Measurements from ENCODE around the gene RNF44. TPM values are rescaled to one million over a fixed set of nuclear protein-coding genes. Genes with fewer than 3 reads are reported as not detected.

The RNF44 gene
- total and polyA plus RNA-seq, 7 donors = 7.6 to 64.0 (median 15.0) TPM

DNA sequence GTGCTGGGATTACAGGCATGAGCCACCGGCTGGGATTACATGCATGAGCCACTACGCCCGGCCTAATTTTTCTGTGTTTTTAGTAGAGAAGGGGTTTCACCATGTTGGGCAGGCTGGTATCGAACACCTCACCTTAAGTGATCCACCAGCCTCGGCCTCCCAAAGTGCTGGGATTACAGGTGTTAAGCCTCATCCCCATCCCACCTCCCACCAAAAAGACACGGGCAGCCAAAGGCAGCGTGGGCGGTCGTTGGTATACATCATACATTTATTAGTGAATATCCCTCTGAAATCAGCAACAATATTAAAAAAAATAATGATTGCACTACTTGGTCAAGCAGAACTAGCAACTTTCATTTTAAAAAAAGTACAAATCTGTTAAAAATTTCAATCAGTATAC lies 10.7 kb downstream of the RNF44 start:
- DNase-seq = no peak
- H3K4me1 ChIP-seq = peaks cover 0 to 18% (median 12%) of the 10 kb centered on the region in 4 donors
- H3K27ac ChIP-seq = no peak overlapping the region
- no peak for TF ChIP-seq POLR2A (IDR thresholded peaks at IDR 0.05)
- TF ChIP-seq EP300 (IDR thresholded peaks at IDR 0.05) = no peak
- TF ChIP-seq, protein P1, sequence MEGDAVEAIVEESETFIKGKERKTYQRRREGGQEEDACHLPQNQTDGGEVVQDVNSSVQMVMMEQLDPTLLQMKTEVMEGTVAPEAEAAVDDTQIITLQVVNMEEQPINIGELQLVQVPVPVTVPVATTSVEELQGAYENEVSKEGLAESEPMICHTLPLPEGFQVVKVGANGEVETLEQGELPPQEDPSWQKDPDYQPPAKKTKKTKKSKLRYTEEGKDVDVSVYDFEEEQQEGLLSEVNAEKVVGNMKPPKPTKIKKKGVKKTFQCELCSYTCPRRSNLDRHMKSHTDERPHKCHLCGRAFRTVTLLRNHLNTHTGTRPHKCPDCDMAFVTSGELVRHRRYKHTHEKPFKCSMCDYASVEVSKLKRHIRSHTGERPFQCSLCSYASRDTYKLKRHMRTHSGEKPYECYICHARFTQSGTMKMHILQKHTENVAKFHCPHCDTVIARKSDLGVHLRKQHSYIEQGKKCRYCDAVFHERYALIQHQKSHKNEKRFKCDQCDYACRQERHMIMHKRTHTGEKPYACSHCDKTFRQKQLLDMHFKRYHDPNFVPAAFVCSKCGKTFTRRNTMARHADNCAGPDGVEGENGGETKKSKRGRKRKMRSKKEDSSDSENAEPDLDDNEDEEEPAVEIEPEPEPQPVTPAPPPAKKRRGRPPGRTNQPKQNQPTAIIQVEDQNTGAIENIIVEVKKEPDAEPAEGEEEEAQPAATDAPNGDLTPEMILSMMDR (IDR thresholded peaks at IDR 0.05) = no peak
- TF ChIP-seq POLR2AphosphoS5 (IDR thresholded peaks at IDR 0.05) = no peak
- 93 to 94% methylated on average over 9 of the region's 9 CpGs for WGBS, 2 donors
- intact Hi-C loops (cut with DNase I) = no loop called here
- H3K36me3 ChIP-seq = peaks cover 31 to 50% (median 36%) of the 10 kb centered on the region in 4 donors
- no peak overlapping the region for H3K4me3 ChIP-seq
- no peaks in the 10 kb centered on the region for H3K27me3 ChIP-seq
- H3K9me3 ChIP-seq = no peaks in the 10 kb centered on the region

DNA sequence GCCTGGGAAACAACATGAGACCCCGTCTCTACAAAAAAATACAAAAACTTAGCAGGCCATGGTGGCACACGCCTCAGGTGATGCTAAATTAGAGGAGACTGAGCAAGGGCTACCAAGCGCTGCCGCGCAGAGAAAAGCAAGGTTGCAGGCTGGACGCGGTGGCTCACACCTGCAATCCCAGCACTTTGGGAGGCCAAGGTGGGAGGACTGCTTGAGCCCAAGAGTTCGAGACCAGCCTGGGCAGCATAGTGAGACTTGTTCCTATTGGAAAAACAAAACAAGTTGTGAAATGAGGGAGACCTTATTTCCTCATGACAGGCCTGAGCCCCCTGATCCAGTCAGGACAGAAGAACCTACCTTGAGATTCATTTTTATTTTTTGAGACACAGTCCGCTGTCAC lies 11.5 kb downstream of the RNF44 start:
- Histone ChIP-seq H3K4me3 (no peak overlapping the region), H3K4me1 (peaks cover 0 to 10% (median 4%) of the 10 kb centered on the region in 4 donors), H3K36me3 (peaks cover 24 to 42% (median 29%) of the 10 kb centered on the region in 4 donors), H3K27me3 (no peaks in the 10 kb centered on the region), H3K27ac (no peak overlapping the region), H3K9me3 (no peaks in the 10 kb centered on the region)
- no peak for DNase-seq
- intact Hi-C loops (cut with DNase I) = no loop called here
- 92 to 96% methylated on average over 9 of the region's 9 CpGs for WGBS, 2 donors
- no peak for TF ChIP-seq POLR2A (IDR thresholded peaks at IDR 0.05)
- TF ChIP-seq, protein P1 (IDR thresholded peaks at IDR 0.05) = no peak
- no peak for TF ChIP-seq EP300 (IDR thresholded peaks at IDR 0.05)
- TF ChIP-seq POLR2AphosphoS5 (IDR thresholded peaks at IDR 0.05) = no peak

DNA sequence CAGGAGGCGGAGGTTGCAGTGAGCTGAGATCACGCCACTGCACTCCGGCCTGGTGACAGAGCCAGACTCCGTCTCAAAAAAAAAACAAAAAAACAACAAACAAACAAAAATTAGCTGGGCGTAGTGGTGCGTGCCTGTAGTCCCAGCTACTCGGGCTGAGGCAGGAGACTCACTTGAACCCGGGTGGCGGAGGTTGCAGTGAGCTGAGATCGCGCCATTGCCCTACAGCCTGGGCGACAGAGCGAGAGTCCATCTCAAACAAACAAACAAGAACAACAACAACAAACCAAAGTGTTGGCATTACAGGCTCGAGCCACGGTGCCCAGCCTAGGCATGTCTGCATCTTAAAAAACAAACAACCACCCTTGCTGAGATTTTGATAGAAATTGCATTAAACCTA lies 12.2 kb downstream of the RNF44 start:
- H3K36me3 ChIP-seq = peaks cover 19 to 36% (median 23%) of the 10 kb centered on the region in 4 donors
- DNase-seq = no peak
- intact Hi-C loops (cut with DNase I) = no loop called here

DNA sequence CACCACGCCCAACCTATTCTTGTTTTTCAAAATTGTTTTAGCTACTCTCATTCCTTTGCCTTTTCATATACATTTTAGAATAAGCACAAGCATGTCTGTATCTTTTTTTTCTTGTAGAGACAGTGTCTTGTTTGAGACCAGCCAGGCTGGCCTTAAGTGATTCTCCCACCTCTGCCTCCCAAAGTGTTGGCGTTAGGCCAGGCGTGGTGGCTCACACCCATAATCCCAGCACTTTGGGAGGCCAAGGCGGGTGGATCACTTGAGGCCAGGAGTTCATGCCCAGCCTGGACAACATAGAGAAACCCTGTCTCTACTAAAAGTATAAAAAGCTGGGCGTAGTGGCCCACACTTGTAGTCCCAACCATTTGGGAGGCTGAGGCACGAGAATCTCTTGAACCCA lies 13.1 kb downstream of the RNF44 start:
- Histone ChIP-seq H3K4me1 (no peaks in the 10 kb centered on the region), H3K9me3 (no peaks in the 10 kb centered on the region), H3K4me3 (no peak overlapping the region), H3K27me3 (no peaks in the 10 kb centered on the region), H3K36me3 (peaks cover 11 to 28% (median 16%) of the 10 kb centered on the region in 4 donors), H3K27ac (no peak overlapping the region)
- no peak for TF ChIP-seq POLR2AphosphoS5 (IDR thresholded peaks at IDR 0.05)
- TF ChIP-seq POLR2A (IDR thresholded peaks at IDR 0.05) = no peak
- TF ChIP-seq EP300 (IDR thresholded peaks at IDR 0.05) = no peak
- TF ChIP-seq, protein P1 (IDR thresholded peaks at IDR 0.05) = no peak
- DNase-seq = no peak
- intact Hi-C loops (cut with DNase I) = no loop called here
- 79 to 93% methylated on average over 6 of the region's 6 CpGs for WGBS, 2 donors

More for the DNA sequence above, 12.2 kb downstream of the RNF44 start:
- Histone ChIP-seq H3K9me3 (no peaks in the 10 kb centered on the region), H3K27ac (no peak overlapping the region), H3K4me3 (no peak overlapping the region), H3K27me3 (no peaks in the 10 kb centered on the region), H3K4me1 (peaks cover 0 to 4% (median 0%) of the 10 kb centered on the region in 4 donors)
- 89 to 91% methylated on average over 15 of the region's 15 CpGs for WGBS, 2 donors
- no peak for TF ChIP-seq EP300 (IDR thresholded peaks at IDR 0.05)
- no peak for TF ChIP-seq POLR2A (IDR thresholded peaks at IDR 0.05)
- TF ChIP-seq, protein P1 (IDR thresholded peaks at IDR 0.05) = no peak
- no peak for TF ChIP-seq POLR2AphosphoS5 (IDR thresholded peaks at IDR 0.05)

DNA sequence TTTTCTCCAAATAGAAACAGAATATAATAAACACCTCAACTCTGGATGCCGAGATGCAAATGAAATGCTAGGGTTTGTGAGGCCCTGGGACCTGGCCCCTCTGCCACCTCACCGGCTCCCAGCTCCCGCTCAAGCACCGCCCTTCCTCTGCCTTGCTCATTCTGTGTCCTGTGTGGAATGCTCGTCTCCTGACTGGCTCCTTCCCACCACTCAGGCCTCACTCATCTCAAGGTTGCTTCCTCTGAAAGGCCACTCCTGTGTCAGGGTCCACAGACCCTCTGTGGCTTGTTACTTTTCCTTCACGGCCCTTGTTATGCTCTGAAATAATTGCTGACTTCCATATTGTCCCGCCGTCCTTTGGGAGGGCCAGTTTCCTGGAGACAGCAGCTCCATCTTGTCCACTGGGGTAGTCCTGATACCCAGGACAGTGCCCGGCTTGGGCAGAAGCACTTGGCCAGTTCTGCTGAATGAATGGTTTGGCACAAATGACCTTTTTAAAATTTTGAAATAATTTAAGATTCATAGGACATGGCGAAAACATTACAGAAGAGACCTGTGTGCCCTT lies 15.4 kb downstream of the RNF44 start:
- no peaks in the 10 kb centered on the region for H3K27me3 ChIP-seq
- no peak overlapping the region for H3K27ac ChIP-seq
- WGBS, 2 donors = 76 to 85% methylated on average over 10 of the region's 10 CpGs
- intact Hi-C loops (cut with DNase I) = no loop called here
- DNase-seq = no peak
- H3K4me3 ChIP-seq = no peak overlapping the region
- no peaks in the 10 kb centered on the region for H3K4me1 ChIP-seq
- no peaks in the 10 kb centered on the region for H3K9me3 ChIP-seq
- TF ChIP-seq POLR2A (IDR thresholded peaks at IDR 0.05) (no peak), POLR2AphosphoS5 (IDR thresholded peaks at IDR 0.05) (no peak), EP300 (IDR thresholded peaks at IDR 0.05) (no peak)
- TF ChIP-seq, protein P1 (IDR thresholded peaks at IDR 0.05) = no peak
- peaks cover 0 to 5% (median 0%) of the 10 kb centered on the region in 4 donors for H3K36me3 ChIP-seq

All from sigmoid colon (tissue), 7 donors.